Measurements from ENCODE around the gene NAA25. TPM values are rescaled to one million over a fixed set of nuclear protein-coding genes. Genes with fewer than 3 reads are reported as not detected.

NAA25 gene
- total and polyA plus RNA-seq, 2 experiments from 2014 or later: 18.7 to 19.1 TPM

- Histone ChIP-seq H2AFZ (no peak overlapping the region), H3K4me3 (no peak overlapping the region), H3K36me3 (replicated peaks; ENCODE audit: insufficient read depth, low read depth) (no peaks in the 10 kb centered on the region), H3K9me3 (ENCODE audit: low read depth) (no peaks in the 10 kb centered on the region), H3K79me2 (no peaks in the 10 kb centered on the region), H3K4me1 (ENCODE audit: insufficient read depth) (no peaks in the 10 kb centered on the region), H3K27ac (no peak overlapping the region), H3K9me2 (replicated peaks; ENCODE audit: insufficient read depth) (no peaks in the 10 kb centered on the region), H3K27me3 (no peaks in the 10 kb centered on the region), H4K20me1 (ENCODE audit: insufficient read depth, poor library complexity, severe bottlenecking) (no peaks in the 10 kb centered on the region), H3K4me2 (no peak overlapping the region)
- 85% methylated on average over 4 of the region's 4 CpGs for WGBS (ENCODE audit: low lambda C conversion rate, missing lambda C conversion rate)
- DNase-seq (ENCODE audit: low spot score): no peak
- TF ChIP-seq EZH2phosphoT487 (IDR thresholded peaks at IDR 0.05; ENCODE audit: low read depth, severe bottlenecking, unreplicated experiment) (no peak), CTCF (IDR thresholded peaks at IDR 0.05; ENCODE audit: poor library complexity) (no peak), EZH2 (IDR thresholded peaks at IDR 0.05; ENCODE audit: borderline replicate concordance) (no peak)
These were observed 73.3 kb downstream of the NAA25 start for GRCh38 chr12:112035219-112035785.

- no peak overlapping the region for H2AFZ ChIP-seq
- no peak overlapping the region for H3K4me2 ChIP-seq
- no peak overlapping the region for H3K4me3 ChIP-seq
- no peaks in the 10 kb centered on the region for H3K79me2 ChIP-seq
- H3K27ac ChIP-seq: no peak overlapping the region
- H3K27me3 ChIP-seq: no peaks in the 10 kb centered on the region
- 92% methylated on average over 5 of the region's 5 CpGs for WGBS (ENCODE audit: low lambda C conversion rate, missing lambda C conversion rate)
- no peaks in the 10 kb centered on the region for H4K20me1 ChIP-seq (ENCODE audit: insufficient read depth, poor library complexity, severe bottlenecking)
- no peaks in the 10 kb centered on the region for H3K9me3 ChIP-seq (ENCODE audit: low read depth)
- H3K36me3 ChIP-seq (replicated peaks; ENCODE audit: insufficient read depth, low read depth): no peaks in the 10 kb centered on the region
- H3K4me1 ChIP-seq (ENCODE audit: insufficient read depth): no peaks in the 10 kb centered on the region
- TF ChIP-seq CTCF (IDR thresholded peaks at IDR 0.05; ENCODE audit: poor library complexity): no peak
- no peak for TF ChIP-seq EZH2 (IDR thresholded peaks at IDR 0.05; ENCODE audit: borderline replicate concordance)
- no peak for TF ChIP-seq EZH2phosphoT487 (IDR thresholded peaks at IDR 0.05; ENCODE audit: low read depth, severe bottlenecking, unreplicated experiment)
- no peak for DNase-seq (ENCODE audit: low spot score)
- H3K9me2 ChIP-seq (replicated peaks; ENCODE audit: insufficient read depth): no peaks in the 10 kb centered on the region
These were observed 76.3 kb downstream of the NAA25 start for GRCh38 chr12:112032292-112032691.

- H2AFZ ChIP-seq: no peak overlapping the region
- no peak overlapping the region for H3K4me3 ChIP-seq
- no peaks in the 10 kb centered on the region for H3K4me1 ChIP-seq (ENCODE audit: insufficient read depth)
- no peaks in the 10 kb centered on the region for H3K9me3 ChIP-seq (ENCODE audit: low read depth)
- no peak for DNase-seq (ENCODE audit: low spot score)
- no peak for TF ChIP-seq CTCF (IDR thresholded peaks at IDR 0.05; ENCODE audit: poor library complexity)
- TF ChIP-seq EZH2phosphoT487 (IDR thresholded peaks at IDR 0.05; ENCODE audit: low read depth, severe bottlenecking, unreplicated experiment): no peak
- no peak for TF ChIP-seq EZH2 (IDR thresholded peaks at IDR 0.05; ENCODE audit: borderline replicate concordance)
- no peaks in the 10 kb centered on the region for H3K79me2 ChIP-seq
- no peak overlapping the region for H3K27ac ChIP-seq
- H3K27me3 ChIP-seq: no peaks in the 10 kb centered on the region
- no peaks in the 10 kb centered on the region for H3K9me2 ChIP-seq (replicated peaks; ENCODE audit: insufficient read depth)
- no peak overlapping the region for H3K4me2 ChIP-seq
- H3K36me3 ChIP-seq (replicated peaks; ENCODE audit: insufficient read depth, low read depth): no peaks in the 10 kb centered on the region
- H4K20me1 ChIP-seq (ENCODE audit: insufficient read depth, poor library complexity, severe bottlenecking): no peaks in the 10 kb centered on the region
- 91% methylated on average over 2 of the region's 2 CpGs for WGBS (ENCODE audit: low lambda C conversion rate, missing lambda C conversion rate)
These were observed 77.1 kb downstream of the NAA25 start for GRCh38 chr12:112031472-112031871.
